Lower leg skin (tissue), 3 donors: ENCODE results near the gene HOXC10.

Source experiments
- POLR2A ChIP-seq, 2 donors: fragments of 450-650 bp; IDR thresholded peaks; one replicate each; pipeline ENCODE4 v1.6.1; 2016 to 2017; ENCODE audit warnings: antibody characterized with exemption in 2 of 2, mild to moderate bottlenecking in 1 of 2, moderate library complexity in 1 of 2
- TF ChIP-seq, protein P1 (sequence below), 3 donors: fragments of 450-650 bp; IDR thresholded peaks; one replicate each; pipeline ENCODE4 v1.5.1; 2016; ENCODE audit warnings: antibody characterized with exemption in 3 of 3, mild to moderate bottlenecking in 3 of 3, moderate library complexity in 2 of 3

DNA sequence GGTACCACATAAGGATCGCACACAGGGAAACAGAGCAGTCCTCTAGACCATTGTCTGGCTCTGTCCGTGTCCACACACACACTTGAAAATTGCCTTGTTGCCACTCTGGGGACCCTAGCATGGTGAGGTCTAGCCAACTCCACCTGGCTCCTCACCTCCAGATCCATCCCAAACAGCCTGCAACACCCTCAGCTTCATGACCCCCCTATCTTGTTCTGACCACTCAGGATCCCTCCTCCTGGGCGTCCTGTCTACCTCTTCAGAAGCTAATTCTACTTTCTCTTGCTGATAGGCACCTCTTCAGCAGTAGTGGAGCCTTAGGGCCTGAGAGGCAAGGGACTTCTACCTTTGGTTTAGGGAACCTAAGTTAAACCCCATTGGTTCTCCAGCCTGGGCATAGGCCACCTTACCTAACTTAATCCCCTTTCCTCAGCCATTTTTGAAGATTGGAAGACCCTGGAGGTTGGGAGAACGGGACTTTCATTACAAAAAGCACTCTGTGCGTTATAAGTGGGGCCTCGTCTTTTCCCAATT lies 47.2 kb downstream of the HOXC10 start:
- TF ChIP-seq, protein P1, sequence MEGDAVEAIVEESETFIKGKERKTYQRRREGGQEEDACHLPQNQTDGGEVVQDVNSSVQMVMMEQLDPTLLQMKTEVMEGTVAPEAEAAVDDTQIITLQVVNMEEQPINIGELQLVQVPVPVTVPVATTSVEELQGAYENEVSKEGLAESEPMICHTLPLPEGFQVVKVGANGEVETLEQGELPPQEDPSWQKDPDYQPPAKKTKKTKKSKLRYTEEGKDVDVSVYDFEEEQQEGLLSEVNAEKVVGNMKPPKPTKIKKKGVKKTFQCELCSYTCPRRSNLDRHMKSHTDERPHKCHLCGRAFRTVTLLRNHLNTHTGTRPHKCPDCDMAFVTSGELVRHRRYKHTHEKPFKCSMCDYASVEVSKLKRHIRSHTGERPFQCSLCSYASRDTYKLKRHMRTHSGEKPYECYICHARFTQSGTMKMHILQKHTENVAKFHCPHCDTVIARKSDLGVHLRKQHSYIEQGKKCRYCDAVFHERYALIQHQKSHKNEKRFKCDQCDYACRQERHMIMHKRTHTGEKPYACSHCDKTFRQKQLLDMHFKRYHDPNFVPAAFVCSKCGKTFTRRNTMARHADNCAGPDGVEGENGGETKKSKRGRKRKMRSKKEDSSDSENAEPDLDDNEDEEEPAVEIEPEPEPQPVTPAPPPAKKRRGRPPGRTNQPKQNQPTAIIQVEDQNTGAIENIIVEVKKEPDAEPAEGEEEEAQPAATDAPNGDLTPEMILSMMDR (IDR thresholded peaks at IDR 0.05): no peak
- no peak for TF ChIP-seq POLR2A (IDR thresholded peaks at IDR 0.05)
